NCI-H2081 treated with DMSO at 0.1 percent for 48 hours (cell line): ENCODE measurements around the gene DHX32.
"Not testable (repeated sequence)": the region's sequence is repeated elsewhere in the genome, so short reads cannot be mapped to it uniquely, and the experiment has no call there.

Source experiments
- DNase-seq: peaks from one replicate; lab custom pipeline; 2025; lab: John Stamatoyannopoulos, UW

The DHX32 gene

GRCh38 chr10:125895130-125896087 lies 14.3 kb upstream of the DHX32 start:
- DNase-seq: not testable (repeated sequence)

- not testable (repeated sequence) for DNase-seq
Observed at GRCh38 chr10:125894176-125894575, 13.1 kb upstream of the DHX32 start.

GRCh38 chr10:125892402-125892801 lies 11.3 kb upstream of the DHX32 start:
- not testable (repeated sequence) for DNase-seq

- DNase-seq: not testable (repeated sequence)
Observed at GRCh38 chr10:125889441-125889840, 8.3 kb upstream of the DHX32 start.

- no peak for DNase-seq
Observed at GRCh38 chr10:125886914-125887512, 5.9 kb upstream of the DHX32 start.

- DNase-seq: no peak
Observed at GRCh38 chr10:125883211-125883610, 2.1 kb upstream of the DHX32 start.

- DNase-seq: no peak
Observed at GRCh38 chr10:125882596-125882995, 1.5 kb upstream of the DHX32 start.

- no peak for DNase-seq
Observed at GRCh38 chr10:125880719-125881118, 373 bp downstream of the DHX32 start.

- DNase-seq: no peak
Observed at GRCh38 chr10:125878957-125879835, 1.9 kb downstream of the DHX32 start.

GRCh38 chr10:125871338-125871737 lies 9.8 kb downstream of the DHX32 start:
- no peak for DNase-seq

- DNase-seq: no peak
Observed at GRCh38 chr10:125868372-125868975, 12.6 kb downstream of the DHX32 start.

- DNase-seq: no peak
Observed at GRCh38 chr10:125866421-125867029, 14.6 kb downstream of the DHX32 start.

- DNase-seq: no peak
Observed at GRCh38 chr10:125865120-125865519, 16.0 kb downstream of the DHX32 start.

- no peak for DNase-seq
Observed at GRCh38 chr10:125859128-125859817, 21.8 kb downstream of the DHX32 start.

GRCh38 chr10:125857185-125857760 lies 23.8 kb downstream of the DHX32 start:
- no peak for DNase-seq

GRCh38 chr10:125852487-125852886 lies 28.6 kb downstream of the DHX32 start:
- DNase-seq: no peak

- DNase-seq: no peak
Observed at GRCh38 chr10:125850766-125851731, 30.0 kb downstream of the DHX32 start.

GRCh38 chr10:125849448-125849847 lies 31.6 kb downstream of the DHX32 start:
- no peak for DNase-seq

- no peak for DNase-seq
Observed at GRCh38 chr10:125848857-125849256, 32.2 kb downstream of the DHX32 start.
